ENCODE results near the gene ASIC4.

ASIC4 gene

GRCh38 chr2:219480004-219480403 lies 34.3 kb upstream of the ASIC4 start:
- DNase-seq, result no peak

- DNase-seq, result no peak
Measured at GRCh38 chr2:219482674-219483405, 31.4 kb upstream of the ASIC4 start.

- no peak for DNase-seq
Measured at GRCh38 chr2:219483451-219484342, 30.6 kb upstream of the ASIC4 start.

- DNase-seq, result no peak
Measured at GRCh38 chr2:219484343-219485200, 29.7 kb upstream of the ASIC4 start.

GRCh38 chr2:219485201-219485580 lies 29.1 kb upstream of the ASIC4 start:
- DNase-seq, result no peak

GRCh38 chr2:219486380-219486959 lies 27.8 kb upstream of the ASIC4 start:
- no peak for DNase-seq

GRCh38 chr2:219488149-219488843 lies 26.0 kb upstream of the ASIC4 start:
- no peak for DNase-seq

GRCh38 chr2:219488844-219489194 lies 25.5 kb upstream of the ASIC4 start:
- no peak for DNase-seq

GRCh38 chr2:219489315-219489714 lies 25.0 kb upstream of the ASIC4 start:
- no peak for DNase-seq

GRCh38 chr2:219490186-219490585 lies 24.1 kb upstream of the ASIC4 start:
- no peak for DNase-seq

- DNase-seq, result no peak
Measured at GRCh38 chr2:219490600-219491130, 23.6 kb upstream of the ASIC4 start.

GRCh38 chr2:219491278-219491963 lies 22.9 kb upstream of the ASIC4 start:
- DNase-seq, result no peak

GRCh38 chr2:219492575-219492974 lies 21.7 kb upstream of the ASIC4 start:
- no peak for DNase-seq

- DNase-seq, result no peak
Measured at GRCh38 chr2:219493086-219493485, 21.2 kb upstream of the ASIC4 start.

GRCh38 chr2:219494952-219495530 lies 19.2 kb upstream of the ASIC4 start:
- no peak for DNase-seq

- peak; percentile 39 to 42 for DNase-seq
Measured at GRCh38 chr2:219495531-219496122, 18.7 kb upstream of the ASIC4 start.

GRCh38 chr2:219496247-219496824 lies 17.9 kb upstream of the ASIC4 start:
- DNase-seq, result no peak

- no peak for DNase-seq
Measured at GRCh38 chr2:219496825-219497494, 17.3 kb upstream of the ASIC4 start.

GRCh38 chr2:219497495-219498279 lies 16.6 kb upstream of the ASIC4 start:
- peak; percentile 55 to 87 for DNase-seq

Data from SW 1271 (cell line).